Measurements from ENCODE around the gene DMWD.

Gene DMWD

GRCh38 chr19:45821570-45821969 is 28.9 kb upstream of the DMWD start:
- no peak overlapping the region for H3K4me3 ChIP-seq
- H3K9me3 ChIP-seq: no peaks in the 10 kb centered on the region
- in situ Hi-C loops (cut with MboI; ENCODE audit: low sequenced_read_pairs): no loop called here
- DNase-seq (ENCODE audit: low spot score in 2 of 2): no peak
- H3K4me1 ChIP-seq: no peaks in the 10 kb centered on the region
- H3K36me3 ChIP-seq (replicated peaks): peaks cover 58% of the 10 kb centered on the region
- H3K27me3 ChIP-seq (ENCODE audit: low read depth): no peaks in the 10 kb centered on the region

- H3K9me3 ChIP-seq: no peaks in the 10 kb centered on the region
- in situ Hi-C loops (cut with MboI; ENCODE audit: low sequenced_read_pairs): no loop called here
- H3K27me3 ChIP-seq (ENCODE audit: low read depth): no peaks in the 10 kb centered on the region
- H3K36me3 ChIP-seq (replicated peaks): peaks cover 53% of the 10 kb centered on the region
- no peaks in the 10 kb centered on the region for H3K4me1 ChIP-seq
- no peak overlapping the region for H3K4me3 ChIP-seq
- DNase-seq (ENCODE audit: low spot score in 2 of 2): no peak
Measured at GRCh38 chr19:45821103-45821521, 28.5 kb upstream of the DMWD start.

DNA sequence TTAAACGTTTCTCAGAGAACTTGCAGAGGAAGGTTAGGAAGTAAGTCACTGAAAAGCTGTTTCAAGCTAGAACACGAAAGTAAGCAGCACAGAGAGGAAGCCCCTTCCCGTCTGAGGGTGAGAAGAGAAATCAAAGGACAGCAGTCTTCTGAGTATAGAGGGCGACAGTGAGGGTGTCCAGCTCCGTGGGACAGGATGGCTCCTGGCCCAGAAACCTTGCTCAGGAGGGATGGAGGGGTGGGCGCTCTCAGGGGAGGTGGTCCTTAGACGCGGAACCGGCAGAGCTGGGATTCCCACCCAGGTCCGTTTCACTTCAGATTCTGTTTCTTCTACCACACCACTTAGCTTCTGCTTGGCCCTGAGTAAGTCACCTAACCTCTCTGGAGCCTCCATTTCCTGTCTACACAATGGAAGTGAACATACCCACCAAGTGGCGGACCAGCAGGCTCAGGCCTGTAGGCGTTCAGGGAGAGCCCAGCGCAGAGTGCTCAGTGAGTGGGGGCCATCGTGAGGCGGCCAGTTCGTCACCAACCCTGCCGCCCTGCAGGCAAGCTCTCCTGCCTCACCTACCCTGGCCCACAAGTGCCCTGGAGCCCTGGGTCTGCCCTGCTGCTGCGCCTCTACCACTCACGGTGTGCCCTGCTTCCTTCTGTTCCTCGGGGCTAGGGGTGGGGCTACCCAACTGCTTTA is 27.9 kb upstream of the DMWD start:
- in situ Hi-C loops (cut with MboI; ENCODE audit: low sequenced_read_pairs): no loop called here
- Histone ChIP-seq H3K9me3 (no peaks in the 10 kb centered on the region), H3K4me1 (no peaks in the 10 kb centered on the region), H3K36me3 (replicated peaks) (peaks cover 48% of the 10 kb centered on the region), H3K27me3 (ENCODE audit: low read depth) (no peaks in the 10 kb centered on the region), H3K4me3 (no peak overlapping the region)
- DNase-seq (ENCODE audit: low spot score in 2 of 2): no peak

DNA sequence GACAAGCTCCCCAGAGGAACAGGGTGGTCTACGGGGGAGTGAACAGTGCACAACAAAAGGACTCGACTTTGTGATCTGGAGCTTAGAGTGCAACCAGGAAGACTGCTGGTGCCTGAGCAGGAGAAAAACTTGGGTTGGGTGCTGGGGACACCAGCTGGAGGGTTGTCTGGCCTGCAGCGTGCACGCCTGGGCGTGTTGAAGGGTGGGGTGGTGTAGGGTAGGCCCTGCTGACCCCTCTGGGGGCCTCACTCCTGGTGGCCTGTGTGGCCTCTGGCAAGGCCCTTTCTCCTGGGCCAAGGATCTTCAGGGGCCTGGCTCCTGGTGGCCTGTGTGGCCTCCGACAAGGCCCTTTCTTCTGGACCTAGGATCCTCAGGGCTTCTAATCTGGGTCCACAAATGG is 27.1 kb upstream of the DMWD start:
- no peak for DNase-seq (ENCODE audit: low spot score in 2 of 2)
- no peaks in the 10 kb centered on the region for H3K9me3 ChIP-seq
- no peaks in the 10 kb centered on the region for H3K27me3 ChIP-seq (ENCODE audit: low read depth)

GRCh38 chr19:45817725-45818301 is 25.2 kb upstream of the DMWD start:
- H3K36me3 ChIP-seq (replicated peaks): peaks cover 26% of the 10 kb centered on the region
- in situ Hi-C loops (cut with MboI; ENCODE audit: low sequenced_read_pairs): no loop called here
- no peak for DNase-seq (ENCODE audit: low spot score in 2 of 2)
- no peaks in the 10 kb centered on the region for H3K9me3 ChIP-seq
- H3K4me3 ChIP-seq: no peak overlapping the region
- H3K27me3 ChIP-seq (ENCODE audit: low read depth): no peaks in the 10 kb centered on the region
- H3K4me1 ChIP-seq: no peaks in the 10 kb centered on the region

More for the DNA sequence above, 27.1 kb upstream of the DMWD start:
- no peak overlapping the region for H3K4me3 ChIP-seq
- no peaks in the 10 kb centered on the region for H3K4me1 ChIP-seq
- in situ Hi-C loops (cut with MboI; ENCODE audit: low sequenced_read_pairs): no loop called here
- peaks cover 40% of the 10 kb centered on the region for H3K36me3 ChIP-seq (replicated peaks)

- H3K27me3 ChIP-seq (ENCODE audit: low read depth): no peaks in the 10 kb centered on the region
- in situ Hi-C loops (cut with MboI; ENCODE audit: low sequenced_read_pairs): no loop called here
- peaks cover 20% of the 10 kb centered on the region for H3K36me3 ChIP-seq (replicated peaks)
- no peaks in the 10 kb centered on the region for H3K9me3 ChIP-seq
- peak; percentile 92 to 98 for DNase-seq (ENCODE audit: low spot score in 2 of 2)
- H3K4me3 ChIP-seq: no peak overlapping the region
- no peaks in the 10 kb centered on the region for H3K4me1 ChIP-seq
Measured at GRCh38 chr19:45817010-45817724, 24.5 kb upstream of the DMWD start.

- Histone ChIP-seq H3K36me3 (replicated peaks) (peaks cover 20% of the 10 kb centered on the region), H3K9me3 (no peaks in the 10 kb centered on the region), H3K27me3 (ENCODE audit: low read depth) (no peaks in the 10 kb centered on the region), H3K4me3 (no peak overlapping the region), H3K4me1 (no peaks in the 10 kb centered on the region)
- in situ Hi-C loops (cut with MboI; ENCODE audit: low sequenced_read_pairs): no loop called here
- DNase-seq (ENCODE audit: low spot score in 2 of 2): no peak
Measured at GRCh38 chr19:45816236-45817009, 23.8 kb upstream of the DMWD start.

DNA sequence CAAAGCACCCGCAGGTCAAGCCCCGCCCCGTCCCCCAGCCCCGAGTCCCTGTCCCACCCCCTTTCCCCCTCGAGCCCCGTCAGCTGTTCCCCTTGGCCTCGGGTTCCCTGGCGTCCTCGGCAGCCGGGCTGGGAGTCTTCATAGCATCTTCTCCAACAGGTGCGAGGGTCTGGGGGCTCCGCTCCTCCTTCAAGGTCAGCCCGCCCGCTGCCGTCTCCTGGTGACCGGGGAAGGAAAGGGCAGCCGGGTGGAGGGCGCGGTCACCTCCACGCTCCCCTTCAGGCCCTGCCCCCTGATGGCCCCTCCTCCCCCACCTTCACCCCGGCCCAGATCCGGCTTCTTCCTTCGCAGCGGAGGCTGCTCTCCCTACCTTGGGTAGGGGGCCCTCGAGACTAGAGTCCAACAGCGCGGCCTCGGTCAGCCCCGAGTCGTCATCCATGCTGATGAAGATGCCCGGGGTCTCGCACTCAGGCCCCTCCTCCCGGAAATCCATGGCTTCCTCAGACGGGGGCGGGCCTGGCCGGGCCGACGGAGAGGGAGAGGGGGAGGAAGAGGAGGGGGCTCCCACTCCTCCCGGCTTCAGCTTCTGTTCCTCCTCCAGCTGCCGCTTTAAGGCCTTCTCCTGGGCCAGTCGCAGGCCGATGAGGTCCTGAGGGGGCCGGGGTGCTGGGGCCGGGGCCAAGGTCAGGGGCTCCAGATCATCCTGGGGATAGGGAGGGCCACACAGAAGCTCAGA is 23.0 kb upstream of the DMWD start:
- in situ Hi-C loops (cut with MboI; ENCODE audit: low sequenced_read_pairs): no loop called here
- DNase-seq (ENCODE audit: low spot score in 2 of 2): no peak
- H3K27me3 ChIP-seq (ENCODE audit: low read depth): no peaks in the 10 kb centered on the region
- peaks cover 18% of the 10 kb centered on the region for H3K36me3 ChIP-seq (replicated peaks)
- H3K4me3 ChIP-seq: no peak overlapping the region
- no peaks in the 10 kb centered on the region for H3K4me1 ChIP-seq
- H3K9me3 ChIP-seq: no peaks in the 10 kb centered on the region

DNA sequence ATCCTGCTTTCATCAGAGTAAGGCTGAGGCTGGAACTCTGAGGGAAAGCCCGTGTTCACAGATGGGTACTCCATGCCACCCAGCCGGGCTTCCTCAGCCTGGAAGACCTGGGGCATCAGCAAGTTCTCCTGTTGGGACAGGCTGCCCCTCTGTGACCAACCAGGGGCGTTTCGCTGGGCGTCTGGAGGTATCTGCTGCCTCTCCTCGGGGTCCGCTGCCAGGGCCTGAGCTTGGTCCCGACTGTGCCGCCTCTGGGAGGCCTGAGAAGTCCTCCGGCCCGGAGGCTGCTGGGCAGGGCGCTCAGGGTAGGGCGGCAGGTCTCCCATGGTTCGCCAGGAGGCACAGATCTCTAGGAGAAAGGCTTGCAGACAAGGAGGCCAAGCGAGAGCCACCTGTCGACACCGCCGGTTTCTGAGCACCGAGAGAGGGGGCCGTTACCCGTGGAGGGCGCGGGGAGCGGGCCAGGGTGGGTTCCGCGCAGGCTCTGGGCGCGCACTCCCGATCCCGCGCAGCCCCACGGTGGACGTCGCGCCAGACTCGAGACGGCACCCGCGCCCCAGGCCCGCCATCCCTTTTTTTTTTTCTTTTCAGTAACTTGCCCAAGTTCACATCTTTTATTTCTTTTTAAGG is 22.3 kb upstream of the DMWD start, which contains the start of gene RSPH6A:
TSS of gene RSPH6A (minus strand) at position 458 of the 630 bp plus-strand sequence. CDS start at position 326, 132 bp downstream.
- Histone ChIP-seq H3K4me3 (no peak within 1 kb of the TSS), H3K4me1 (no peaks in the 10 kb centered on the region), H3K27me3 (ENCODE audit: low read depth) (no peaks in the 10 kb centered on the region), H3K36me3 (replicated peaks) (peaks cover 11% of the 10 kb centered on the region), H3K9me3 (no peaks in the 10 kb centered on the region)
- DNase-seq (ENCODE audit: low spot score in 2 of 2): no peak
- in situ Hi-C loops (cut with MboI; ENCODE audit: low sequenced_read_pairs): no loop called here

DNA sequence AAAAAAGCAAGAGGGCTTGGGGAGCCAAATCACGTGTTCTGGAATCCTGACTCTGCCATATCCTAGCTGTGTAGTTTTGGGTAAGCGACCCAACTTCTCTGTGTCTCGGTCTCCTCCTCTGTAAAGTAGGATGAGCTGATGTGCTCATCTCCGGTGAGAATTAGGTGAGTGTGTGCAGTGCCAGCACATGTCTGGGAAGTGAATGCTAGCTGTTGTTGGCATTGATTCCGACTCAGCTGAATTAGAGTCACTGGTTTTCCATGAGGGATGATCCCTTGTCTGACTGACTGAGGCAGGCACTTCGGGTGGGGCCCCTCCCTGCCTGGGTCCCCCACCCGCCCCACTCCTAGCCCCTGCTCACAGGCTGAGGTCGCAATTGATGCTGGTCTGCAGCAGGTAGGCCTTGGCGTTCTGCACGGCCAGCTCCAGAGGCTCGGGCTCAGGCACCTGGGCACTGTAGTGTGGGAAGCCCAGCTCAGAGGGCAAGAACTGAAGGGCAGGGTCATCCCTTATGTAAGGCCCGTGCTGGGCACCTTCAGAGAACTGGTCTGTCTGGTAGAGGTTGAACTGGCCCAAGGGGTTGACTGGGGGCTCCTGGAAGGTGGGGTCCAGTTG is 21.6 kb upstream of the DMWD start:
- no peaks in the 10 kb centered on the region for H3K27me3 ChIP-seq (ENCODE audit: low read depth)
- no peak for DNase-seq (ENCODE audit: low spot score in 2 of 2)
- H3K4me1 ChIP-seq: no peaks in the 10 kb centered on the region
- no peaks in the 10 kb centered on the region for H3K9me3 ChIP-seq
- in situ Hi-C loops (cut with MboI; ENCODE audit: low sequenced_read_pairs): no loop called here
- H3K36me3 ChIP-seq (replicated peaks): peaks cover 6% of the 10 kb centered on the region; the same call in 1 of the 2 replicates
- H3K4me3 ChIP-seq: no peak overlapping the region

DNA sequence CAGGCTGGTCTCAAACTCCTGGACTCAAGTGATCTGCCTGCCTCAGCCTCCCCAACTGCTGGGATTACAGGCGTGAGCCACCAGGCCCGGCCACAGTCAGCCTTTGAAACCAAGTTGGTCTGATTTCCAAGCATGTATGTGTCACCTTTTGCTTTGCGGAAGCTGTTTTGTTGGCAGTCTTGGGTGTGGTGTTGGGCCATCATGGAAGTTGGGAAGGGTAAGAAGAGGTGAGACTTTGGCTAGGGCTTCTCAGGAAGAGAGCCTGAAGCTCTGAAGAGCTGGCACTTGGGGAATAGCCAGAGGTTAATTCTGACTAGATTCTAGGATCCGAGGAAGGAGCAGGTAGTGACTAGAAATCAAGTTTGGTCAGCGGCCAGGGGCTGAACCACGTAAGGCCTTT is 19.7 kb upstream of the DMWD start:
- in situ Hi-C loops (cut with MboI; ENCODE audit: low sequenced_read_pairs): no loop called here

DNA sequence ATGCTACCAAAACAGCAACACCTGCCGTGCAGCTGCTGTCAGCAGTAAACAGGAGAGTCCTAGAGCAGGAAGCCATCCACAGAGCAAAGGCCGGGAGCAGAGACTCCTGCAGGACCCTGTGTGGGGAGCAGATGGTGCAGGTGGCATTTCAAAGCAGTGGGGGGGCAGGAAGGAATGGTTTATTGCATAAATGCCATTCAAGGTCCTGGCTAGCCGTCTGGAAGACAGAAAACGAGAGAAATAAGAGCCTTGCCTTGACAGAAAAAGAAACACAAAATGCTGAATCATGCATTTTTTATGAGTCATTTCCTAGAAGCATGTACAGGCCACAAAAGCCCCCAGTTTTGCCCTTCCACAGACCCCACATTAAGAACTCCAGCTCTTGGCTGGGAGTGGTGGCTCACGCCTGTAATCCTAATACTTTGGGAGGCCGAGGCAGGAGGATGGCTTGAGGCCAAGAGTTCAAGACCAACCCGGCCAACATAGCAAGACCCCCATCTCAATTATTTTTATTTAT is 17.1 kb upstream of the DMWD start:
- in situ Hi-C loops (cut with MboI; ENCODE audit: low sequenced_read_pairs): no loop called here
- H3K27me3 ChIP-seq (ENCODE audit: low read depth): no peaks in the 10 kb centered on the region
- H3K4me3 ChIP-seq: no peak overlapping the region
- H3K36me3 ChIP-seq (replicated peaks): peaks cover 3% of the 10 kb centered on the region; the same call in 1 of the 2 replicates
- H3K9me3 ChIP-seq: no peaks in the 10 kb centered on the region
- no peaks in the 10 kb centered on the region for H3K4me1 ChIP-seq
- no peak for DNase-seq (ENCODE audit: low spot score in 2 of 2)

More for the DNA sequence above, 19.7 kb upstream of the DMWD start:
- Histone ChIP-seq H3K9me3 (no peaks in the 10 kb centered on the region), H3K27me3 (ENCODE audit: low read depth) (no peaks in the 10 kb centered on the region), H3K36me3 (replicated peaks) (peaks cover 3% of the 10 kb centered on the region; the same call in 1 of the 2 replicates), H3K4me3 (no peak overlapping the region), H3K4me1 (no peaks in the 10 kb centered on the region)
- DNase-seq (ENCODE audit: low spot score in 2 of 2): no peak

All from HAP-1 (cell line).